Neural crest cell (in vitro differentiated cells): ENCODE measurements around the gene FBXO15. TPM values are rescaled to one million over a fixed set of nuclear protein-coding genes. Genes with fewer than 3 reads are reported as not detected.

Experiments used
- DNase-seq: peaks from one replicate; pipeline ENCODE4 v3.0.0; 2021; ENCODE audit warnings: low read depth, mixed read lengths, low spot score
- H3K27ac Mint-ChIP-seq: one replicate; pipeline ENCODE4 v1.8.0; 2021; ENCODE audit warnings: mild to moderate bottlenecking, mixed read lengths; ENCODE audit not compliant: unreplicated experiment
- H3K27me3 Mint-ChIP-seq: 2 replicates; pipeline ENCODE4 v1.8.0; 2021; ENCODE audit warnings: low read depth, mild to moderate bottlenecking, mixed read lengths
- H3K36me3 Mint-ChIP-seq: 2 replicates; pipeline ENCODE4 v1.8.0; 2021; ENCODE audit warnings: low read depth, mild to moderate bottlenecking, mixed read lengths
- H3K4me1 Mint-ChIP-seq: 2 replicates; pipeline ENCODE4 v1.8.0; 2021; ENCODE audit warnings: mixed read lengths
- H3K4me3 Mint-ChIP-seq: one replicate; pipeline ENCODE4 v1.8.0; 2021; ENCODE audit warnings: mild to moderate bottlenecking, mixed read lengths
- H3K9me3 Mint-ChIP-seq: 2 replicates; pipeline ENCODE4 v1.8.0; 2021; ENCODE audit warnings: mixed read lengths
- CTCF ChIP-seq: fragments of 200-600 bp; sonication (generic); conservative IDR thresholded peaks from 2 replicates; pipeline ENCODE4 v1.5.0; 2021; ENCODE audit warnings: antibody characterized with exemption, mild to moderate bottlenecking
- total RNA-seq: library from RNA; stranded (reverse); gene quantifications from 2 replicates; pipeline ENCODE4 v1.2.1, GENCODE V29; 2021

Gene FBXO15
- total RNA-seq, 1 donor from 2014 or later = 1.7 TPM

DNA sequence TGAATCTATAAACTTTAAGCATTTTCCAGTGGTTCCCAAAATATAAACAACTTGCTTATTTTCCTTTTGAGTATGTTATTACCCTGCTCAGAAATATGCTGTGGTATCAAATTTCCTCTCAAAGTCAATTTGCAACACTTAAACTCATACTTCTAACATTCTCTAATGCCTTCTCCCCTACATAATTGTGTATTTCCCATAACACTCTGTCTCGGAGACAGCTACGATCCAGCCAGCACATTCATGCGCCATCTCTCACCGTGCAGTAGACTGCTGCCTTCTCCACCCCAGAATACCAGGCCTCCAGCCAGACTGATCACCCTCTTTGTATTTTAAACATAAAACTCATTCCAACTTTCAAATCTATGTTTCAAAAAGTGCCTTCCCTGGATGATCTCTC is 42.5 kb upstream of the FBXO15 start:
- Mint-ChIP-seq H3K4me1 (no peaks in the 10 kb centered on the region), H3K27ac (no peak overlapping the region)

DNA sequence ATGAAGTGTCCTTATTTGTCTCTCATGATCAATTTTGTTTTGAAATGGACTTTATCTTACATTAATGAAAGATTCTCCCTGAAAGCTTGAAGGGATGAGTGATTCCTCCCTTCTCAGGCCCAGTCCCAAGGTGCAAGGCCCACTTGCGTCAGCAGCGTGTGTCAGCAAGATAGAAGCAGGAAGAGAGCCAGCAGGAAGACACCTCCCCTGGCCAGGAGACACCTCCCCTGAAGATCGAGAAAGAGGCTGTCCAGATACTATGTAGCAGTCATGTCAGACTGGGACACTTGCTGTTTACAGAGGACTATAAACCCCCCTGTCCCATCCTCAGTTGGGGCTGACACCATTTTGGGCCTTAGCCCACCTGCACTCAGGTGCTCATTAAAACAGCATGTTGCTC is 39.0 kb upstream of the FBXO15 start:
- H3K36me3 Mint-ChIP-seq = no peaks in the 10 kb centered on the region
- no peaks in the 10 kb centered on the region for H3K4me1 Mint-ChIP-seq
- H3K27me3 Mint-ChIP-seq = peaks cover 22% of the 10 kb centered on the region
- no peak overlapping the region for H3K4me3 Mint-ChIP-seq
- no peak overlapping the region for H3K27ac Mint-ChIP-seq
- H3K9me3 Mint-ChIP-seq = no peaks in the 10 kb centered on the region
- no peak for DNase-seq
- no peak for TF ChIP-seq CTCF

More for the DNA sequence above, 42.5 kb upstream of the FBXO15 start:
- Mint-ChIP-seq H3K27me3 (peaks cover 20% of the 10 kb centered on the region), H3K4me3 (no peak overlapping the region), H3K9me3 (no peaks in the 10 kb centered on the region), H3K36me3 (no peaks in the 10 kb centered on the region)
- DNase-seq = no peak
- TF ChIP-seq CTCF = no peak

- no peak for TF ChIP-seq CTCF
- Mint-ChIP-seq H3K27me3 (peaks cover 22% of the 10 kb centered on the region), H3K9me3 (no peaks in the 10 kb centered on the region), H3K4me3 (no peak overlapping the region), H3K27ac (no peak overlapping the region), H3K36me3 (no peaks in the 10 kb centered on the region), H3K4me1 (no peaks in the 10 kb centered on the region)
- DNase-seq = no peak
These were observed 38.2 kb upstream of the FBXO15 start for GRCh38 chr18:74185860-74186259.

- H3K4me3 Mint-ChIP-seq = no peak overlapping the region
- peaks cover 22% of the 10 kb centered on the region for H3K27me3 Mint-ChIP-seq
- TF ChIP-seq CTCF = no peak
- H3K9me3 Mint-ChIP-seq = no peaks in the 10 kb centered on the region
- no peaks in the 10 kb centered on the region for H3K36me3 Mint-ChIP-seq
- DNase-seq = no peak
- H3K27ac Mint-ChIP-seq = no peak overlapping the region
- H3K4me1 Mint-ChIP-seq = no peaks in the 10 kb centered on the region
These were observed 37.2 kb upstream of the FBXO15 start for GRCh38 chr18:74184875-74185274.

- no peak for DNase-seq
- Mint-ChIP-seq H3K27ac (no peak overlapping the region), H3K27me3 (peaks cover 27% of the 10 kb centered on the region), H3K9me3 (no peaks in the 10 kb centered on the region), H3K36me3 (no peaks in the 10 kb centered on the region), H3K4me3 (no peak overlapping the region), H3K4me1 (no peaks in the 10 kb centered on the region)
- TF ChIP-seq CTCF = no peak
These were observed 35.5 kb upstream of the FBXO15 start for GRCh38 chr18:74183130-74183529.

- H3K9me3 Mint-ChIP-seq = no peaks in the 10 kb centered on the region
- DNase-seq = no peak
- no peak overlapping the region for H3K4me3 Mint-ChIP-seq
- no peak overlapping the region for H3K27ac Mint-ChIP-seq
- no peak for TF ChIP-seq CTCF
- H3K4me1 Mint-ChIP-seq = no peaks in the 10 kb centered on the region
- peaks cover 33% of the 10 kb centered on the region for H3K27me3 Mint-ChIP-seq
- H3K36me3 Mint-ChIP-seq = no peaks in the 10 kb centered on the region
These were observed 34.7 kb upstream of the FBXO15 start for GRCh38 chr18:74182335-74182734.
